Tibial nerve (tissue), 4 donors: Measurements from ENCODE around the gene APEH. TPM values are rescaled to one million over a fixed set of nuclear protein-coding genes. Genes with fewer than 3 reads are reported as not detected.

Experiments used
- DNase-seq, 2 donors: peaks; one replicate each; pipeline ENCODE4 v3.0.0-alpha.2; 2019; ENCODE audit warnings: low spot score in 2 of 2
- H3K27ac ChIP-seq, 4 donors: fragments of 200-600 bp; sonication (generic) in 3 of 4; one replicate each; pipeline ENCODE4 v1.5.1; 2017 to 2019; ENCODE audit warnings: mild to moderate bottlenecking in 1 of 4
- H3K27me3 ChIP-seq, 2 donors: fragments of 200-600 bp; sonication (generic) in 1 of 2; one replicate each; pipeline versions ENCODE4 v1.5.1 to v1.6.0; 2017 to 2019
- H3K36me3 ChIP-seq, 3 donors: fragments of 200-600 bp; sonication (generic); one replicate each; pipeline ENCODE4 v1.5.1; 2018 to 2019
- H3K4me1 ChIP-seq, 4 donors: fragments of 200-600 bp; sonication (generic) in 3 of 4; one replicate each; pipeline ENCODE4 v1.5.1; 2017 to 2019
- H3K4me3 ChIP-seq, 4 donors: fragments of 200-600 bp; sonication (generic) in 3 of 4; one replicate each; pipeline ENCODE4 v1.5.1; 2017 to 2019; ENCODE audit warnings: mild to moderate bottlenecking in 1 of 4, moderate library complexity in 1 of 4
- H3K9me3 ChIP-seq, 4 donors: fragments of 200-600 bp; sonication (generic) in 3 of 4; one replicate each; pipeline ENCODE4 v1.5.1; 2017 to 2019
- CTCF ChIP-seq, 5 experiments: fragments of 200-600 bp in 3 of 5; fragments of 450-650 bp in 2 of 5; sonication (generic) in 3 of 5; IDR thresholded peaks; one replicate each; pipeline ENCODE4 v1.5.1; 2016 to 2019; ENCODE audit warnings: antibody characterized with exemption in 5 of 5, mild to moderate bottlenecking in 3 of 5, moderate library complexity in 2 of 5
- EP300 ChIP-seq, 2 donors: sonication (generic); formaldehyde crosslinking; IDR thresholded peaks; one replicate each; pipeline ENCODE4 v1.6.1; 2017; ENCODE audit warnings: antibody characterized with exemption in 2 of 2, mild to moderate bottlenecking in 1 of 2
- POLR2A ChIP-seq, 2 donors: fragments of 450-650 bp; IDR thresholded peaks; one replicate each; pipeline ENCODE4 v1.6.1; 2017; ENCODE audit warnings: antibody characterized with exemption in 2 of 2, mild to moderate bottlenecking in 2 of 2, moderate library complexity in 2 of 2
- WGBS, 2 donors: methylation state at CpG; one replicate each; pipeline ENCODE4 v1.1.5; 2018; 5-methylcytosine and 5-hydroxymethylcytosine counted together
- total RNA-seq, 4 donors: library from RNA; depleted of rRNA; stranded (reverse); fragments of >200 nt; gene quantifications; one replicate each; pipeline ENCODE4 v1.1.0, GENCODE V29; 2016

Gene APEH
- total RNA-seq, 4 donors from 2014 or later, result 64.0 to 77.7 (median 65.8) TPM

DNA sequence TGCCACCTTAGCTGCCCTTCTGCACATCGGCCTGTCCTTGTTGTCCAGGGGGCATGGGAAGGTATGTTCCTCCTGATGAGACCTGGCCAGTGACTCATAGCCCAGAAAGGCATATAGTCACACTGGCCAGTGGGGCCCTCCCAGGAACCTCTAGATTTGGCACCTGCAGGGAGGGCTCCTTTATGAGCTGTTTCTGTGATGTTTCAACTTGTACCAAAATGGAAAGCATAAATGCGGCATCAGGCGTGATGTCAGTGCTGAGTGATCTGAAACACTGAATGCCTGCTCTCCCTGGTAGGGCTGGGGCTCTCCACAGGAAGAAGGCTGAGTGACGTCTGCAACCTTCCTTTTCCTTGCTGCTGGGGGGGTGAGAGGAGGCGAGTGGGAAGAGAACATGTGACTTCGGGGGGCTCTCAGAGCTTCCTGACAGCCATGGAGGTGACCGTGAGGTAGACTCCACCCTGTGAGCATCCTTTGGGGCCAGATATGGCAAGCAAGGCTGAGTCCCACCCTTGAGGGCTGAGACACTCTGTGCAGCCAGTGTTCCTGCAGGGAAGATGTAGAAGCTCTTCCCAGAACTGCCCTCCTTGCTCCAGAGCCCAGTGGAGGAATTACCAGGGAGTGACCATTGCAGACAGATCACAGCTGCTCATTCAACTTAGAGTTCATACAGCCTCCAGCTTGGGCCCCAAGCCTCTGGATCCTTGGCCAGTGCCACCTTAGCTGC, 37.1 kb upstream of the APEH start:
- Histone ChIP-seq H3K27ac (no peak overlapping the region), H3K4me1 (no peaks in the 10 kb centered on the region), H3K36me3 (no peaks in the 10 kb centered on the region), H3K4me3 (no peak overlapping the region), H3K27me3 (no peaks in the 10 kb centered on the region), H3K9me3 (peaks cover 0 to under 1% (median 0%) of the 10 kb centered on the region in 4 donors)
- no peak for DNase-seq
- no peak for TF ChIP-seq EP300 (IDR thresholded peaks at IDR 0.05)
- no peak for TF ChIP-seq CTCF (IDR thresholded peaks at IDR 0.05)
- no peak for TF ChIP-seq POLR2A (IDR thresholded peaks at IDR 0.05)
- WGBS, 2 donors, result 56 to 67% methylated on average over 7 of the region's 7 CpGs

- Histone ChIP-seq H3K4me1 (no peaks in the 10 kb centered on the region), H3K27me3 (no peaks in the 10 kb centered on the region), H3K4me3 (no peak overlapping the region), H3K36me3 (peaks cover 0 to 12% (median 0%) of the 10 kb centered on the region in 3 donors), H3K27ac (no peak overlapping the region), H3K9me3 (no peaks in the 10 kb centered on the region)
- no peak for DNase-seq
- WGBS, 2 donors, result 56 to 61% methylated on average over 8 of the region's 8 CpGs
- no peak for TF ChIP-seq POLR2A (IDR thresholded peaks at IDR 0.05)
- TF ChIP-seq CTCF (IDR thresholded peaks at IDR 0.05), result no peak
- no peak for TF ChIP-seq EP300 (IDR thresholded peaks at IDR 0.05)
Observed at GRCh38 chr3:49638445-49638844, 35.7 kb upstream of the APEH start.

GRCh38 chr3:49639551-49639950, 34.6 kb upstream of the APEH start:
- Histone ChIP-seq H3K4me1 (no peaks in the 10 kb centered on the region), H3K36me3 (peaks cover 0 to 14% (median 0%) of the 10 kb centered on the region in 3 donors), H3K4me3 (no peak overlapping the region), H3K27ac (no peak overlapping the region), H3K9me3 (no peaks in the 10 kb centered on the region), H3K27me3 (no peaks in the 10 kb centered on the region)
- DNase-seq, result no peak
- TF ChIP-seq EP300 (IDR thresholded peaks at IDR 0.05) (no peak), CTCF (IDR thresholded peaks at IDR 0.05) (no peak), POLR2A (IDR thresholded peaks at IDR 0.05) (no peak)
- 79 to 86% methylated on average over 2 of the region's 2 CpGs for WGBS, 2 donors

- Histone ChIP-seq H3K27me3 (no peaks in the 10 kb centered on the region), H3K9me3 (no peaks in the 10 kb centered on the region), H3K27ac (no peak overlapping the region), H3K4me1 (no peaks in the 10 kb centered on the region), H3K36me3 (peaks cover 0 to 14% (median 0%) of the 10 kb centered on the region in 3 donors), H3K4me3 (no peak overlapping the region)
- no peak for TF ChIP-seq EP300 (IDR thresholded peaks at IDR 0.05)
- TF ChIP-seq POLR2A (IDR thresholded peaks at IDR 0.05), result no peak
- no peak for TF ChIP-seq CTCF (IDR thresholded peaks at IDR 0.05)
- WGBS, 2 donors, result 66 to 80% methylated on average over 7 of the region's 7 CpGs
- no peak for DNase-seq
Observed at GRCh38 chr3:49641292-49641691, 32.9 kb upstream of the APEH start.

GRCh38 chr3:49641921-49642707, 32.0 kb upstream of the APEH start:
- Histone ChIP-seq H3K4me3 (no peak overlapping the region), H3K36me3 (peaks cover 0 to 14% (median 0%) of the 10 kb centered on the region in 3 donors), H3K4me1 (no peaks in the 10 kb centered on the region), H3K27me3 (no peaks in the 10 kb centered on the region), H3K9me3 (no peaks in the 10 kb centered on the region), H3K27ac (no peak overlapping the region)
- TF ChIP-seq POLR2A (IDR thresholded peaks at IDR 0.05), result no peak
- TF ChIP-seq EP300 (IDR thresholded peaks at IDR 0.05), result no peak
- no peak for TF ChIP-seq CTCF (IDR thresholded peaks at IDR 0.05)
- DNase-seq, result no peak
- WGBS, 2 donors, result 88 to 96% methylated on average over 8 of the region's 14 CpGs
